Sigmoid colon (tissue), 4 donors: ENCODE results near the gene UCKL1.

Experiments used
- EP300 ChIP-seq, 4 donors: sonication (generic); formaldehyde crosslinking; IDR thresholded peaks; one replicate each; pipeline ENCODE4 v1.6.1; 2017; ENCODE audit warnings: antibody characterized with exemption in 4 of 4
- POLR2A ChIP-seq, 2 donors: fragments of 450-650 bp; IDR thresholded peaks; one replicate each; pipeline ENCODE4 v1.6.1; 2016; ENCODE audit warnings: antibody characterized with exemption in 2 of 2, mild to moderate bottlenecking in 2 of 2, moderate library complexity in 2 of 2
- POLR2AphosphoS5 ChIP-seq, 4 donors: sonication (generic); formaldehyde crosslinking; IDR thresholded peaks; one replicate each; pipeline ENCODE4 v1.6.1; 2017; ENCODE audit warnings: antibody characterized with exemption in 4 of 4
- TF ChIP-seq, protein P1 (sequence below), 4 experiments: fragments of 450-650 bp in 3 of 4; fragments of 200-600 bp in 1 of 4; IDR thresholded peaks; one replicate each; pipeline ENCODE4 v1.5.1; 2016 to 2019; ENCODE audit warnings: antibody characterized with exemption in 4 of 4, mild to moderate bottlenecking in 3 of 4, moderate library complexity in 2 of 4

DNA sequence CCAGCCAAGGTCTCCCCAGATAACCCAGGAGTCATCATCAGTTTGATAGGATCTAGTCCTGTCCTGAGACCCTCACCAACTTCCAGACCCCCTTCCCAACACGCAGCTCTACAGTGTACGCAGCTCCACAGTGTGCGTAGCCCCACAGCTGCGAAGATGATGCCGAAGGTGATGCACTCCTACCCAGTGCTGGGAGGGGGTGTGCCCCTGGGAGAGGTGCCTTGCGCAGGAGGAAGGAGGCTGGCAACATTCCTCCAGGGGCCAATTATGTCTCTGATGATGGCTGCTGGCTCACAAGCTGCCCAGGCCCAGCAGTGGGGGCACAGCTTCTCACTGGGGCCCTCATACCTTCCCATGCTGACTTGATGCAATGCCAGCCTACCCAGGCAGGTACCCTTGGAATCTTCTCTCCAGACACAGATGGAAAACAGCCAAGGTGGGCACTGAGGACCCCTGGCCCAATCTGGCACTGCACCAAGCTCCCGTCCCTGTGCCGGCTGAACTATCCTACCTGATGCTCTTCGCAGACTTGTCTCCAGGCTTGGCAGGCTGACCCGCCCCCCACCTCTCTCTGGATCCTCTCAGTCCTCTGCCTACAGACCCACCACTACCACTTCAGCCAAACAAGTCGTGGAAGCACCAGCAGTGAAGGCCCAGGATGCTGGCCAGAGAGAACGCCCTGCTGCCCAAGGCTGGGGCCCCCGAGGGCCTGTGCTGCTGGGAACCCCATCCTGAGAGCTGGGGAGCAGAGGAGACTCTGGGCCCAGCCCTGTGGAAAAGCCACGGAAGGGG is 12.1 kb upstream of the UCKL1 start:
- TF ChIP-seq, protein P1, sequence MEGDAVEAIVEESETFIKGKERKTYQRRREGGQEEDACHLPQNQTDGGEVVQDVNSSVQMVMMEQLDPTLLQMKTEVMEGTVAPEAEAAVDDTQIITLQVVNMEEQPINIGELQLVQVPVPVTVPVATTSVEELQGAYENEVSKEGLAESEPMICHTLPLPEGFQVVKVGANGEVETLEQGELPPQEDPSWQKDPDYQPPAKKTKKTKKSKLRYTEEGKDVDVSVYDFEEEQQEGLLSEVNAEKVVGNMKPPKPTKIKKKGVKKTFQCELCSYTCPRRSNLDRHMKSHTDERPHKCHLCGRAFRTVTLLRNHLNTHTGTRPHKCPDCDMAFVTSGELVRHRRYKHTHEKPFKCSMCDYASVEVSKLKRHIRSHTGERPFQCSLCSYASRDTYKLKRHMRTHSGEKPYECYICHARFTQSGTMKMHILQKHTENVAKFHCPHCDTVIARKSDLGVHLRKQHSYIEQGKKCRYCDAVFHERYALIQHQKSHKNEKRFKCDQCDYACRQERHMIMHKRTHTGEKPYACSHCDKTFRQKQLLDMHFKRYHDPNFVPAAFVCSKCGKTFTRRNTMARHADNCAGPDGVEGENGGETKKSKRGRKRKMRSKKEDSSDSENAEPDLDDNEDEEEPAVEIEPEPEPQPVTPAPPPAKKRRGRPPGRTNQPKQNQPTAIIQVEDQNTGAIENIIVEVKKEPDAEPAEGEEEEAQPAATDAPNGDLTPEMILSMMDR (IDR thresholded peaks at IDR 0.05), result no peak
- TF ChIP-seq POLR2A (IDR thresholded peaks at IDR 0.05), result no peak
- no peak for TF ChIP-seq POLR2AphosphoS5 (IDR thresholded peaks at IDR 0.05)
- no peak for TF ChIP-seq EP300 (IDR thresholded peaks at IDR 0.05)
